Adrenal gland (tissue), 12 donors: ENCODE results near the gene CFL1. TPM values are rescaled to one million over a fixed set of nuclear protein-coding genes. Genes with fewer than 3 reads are reported as not detected.

Experiments
- DNase-seq, 7 donors: peaks; one replicate each; pipeline ENCODE4 v3.0.0-alpha.2; 2019 to 2020
- H3K27ac ChIP-seq, 5 donors: fragments of 200-600 bp; sonication (generic) in 4 of 5; 1 replicate in 3 of 5; 2 replicates in 2 of 5; pipeline versions ENCODE4 v1.5.1 to v1.8.0; 2016 to 2020; ENCODE audit warnings: mild to moderate bottlenecking in 1 of 5
- H3K27me3 ChIP-seq: fragments of 200-600 bp; 2 replicates; pipeline ENCODE4 v1.8.0; 2021
- H3K36me3 ChIP-seq, 2 donors: fragments of 200-600 bp; replicated peaks in 1 of 2; 1 replicate in 1 of 2; 2 replicates in 1 of 2; pipeline versions ENCODE4 v1.5.1 to v1.8.0; 2018 to 2022
- H3K4me1 ChIP-seq, 2 donors: fragments of 200-600 bp; replicated peaks in 1 of 2; 1 replicate in 1 of 2; 2 replicates in 1 of 2; pipeline versions ENCODE4 v1.5.1 to v1.8.0; 2018 to 2021
- H3K4me3 ChIP-seq, 4 donors: fragments of 200-600 bp; sonication (generic) in 3 of 4; one replicate each; pipeline ENCODE4 v1.5.1; 2016 to 2018
- H3K9me3 ChIP-seq, 3 donors: fragments of 200-600 bp; sonication (generic) in 1 of 3; replicated peaks in 1 of 3; 1 replicate in 2 of 3; 2 replicates in 1 of 3; pipeline versions ENCODE4 v1.5.1 to v1.8.0; 2016 to 2021
- CTCF ChIP-seq, 6 experiments: fragments of 450-650 bp in 4 of 6; fragments of 200-600 bp in 2 of 6; sonication (generic) in 1 of 6; IDR thresholded peaks; 1 replicate in 5 of 6; 2 replicates in 1 of 6; pipeline versions ENCODE4 v1.5.1 to v1.8.0; 2016 to 2021; ENCODE audit warnings: antibody characterized with exemption in 6 of 6, mild to moderate bottlenecking in 2 of 6, moderate library complexity in 1 of 6
- POLR2A ChIP-seq, 2 donors: fragments of 450-650 bp; IDR thresholded peaks; one replicate each; pipeline ENCODE4 v1.6.1; 2017; ENCODE audit warnings: antibody characterized with exemption in 2 of 2, mild to moderate bottlenecking in 2 of 2, moderate library complexity in 1 of 2
- WGBS, 4 donors: extraction: QIAGEN DNeasy Blood & Tissue Kit in 2 of 4; methylation state at CpG; one replicate each; pipeline versions ENCODE4 v1.1.5 to v1.1.7; 2013 to 2017; 5-methylcytosine and 5-hydroxymethylcytosine counted together
- intact Hi-C, 2 donors: fragments of 100-400 bp; cut with DNase I; formaldehyde crosslinking; loops; one replicate each; pipeline versions ENCODE4 v1.14.1 to v1.15.0; 2022 to 2023
- polyA plus RNA-seq, 3 donors: library from polyadenylated mRNA; stranded (reverse); fragments of 200-250 nt in 2 of 3; fragments of 350-450 nt in 1 of 3; fragmentation: Illumina TruSeq in 1 of 3; extraction: RNeasy Lipid Tissue Mini Kit (QIAGEN cat#74804) in 1 of 3; gene quantifications; one replicate each; pipeline ENCODE4 v1.2.3, GENCODE V29; 2013 to 2014
- total RNA-seq, 9 donors: library from RNA; depleted of rRNA in 4 of 9; stranded (reverse); fragments of >200 nt in 4 of 9; fragments of 120-200 nt in 1 of 9; fragmentation: NEBNext Ultra II Directional in 1 of 9; extraction: Animal tissue kit (Norgen Biotek cat#: 25700) in 1 of 9; gene quantifications; one replicate each; pipeline versions ENCODE4 v1.1.0 to v1.2.4, GENCODE V29; 2013 to 2023
- donor health status: healthy with polysubstance abuse.
- donor health status: Bipolar disorder and iron deficiency.
- donor health status: DM: yes; HTN: yes; CAD: no.
- donor health status: DM: no; HTN: no; CAD: no.
- donor health status: DM: no; HTN: no; CAD: no.
- donor health status: DM: yes; HTN: yes; CAD: no.

Gene CFL1
- total and polyA plus RNA-seq, 12 donors = 217 to 765 (median 599) TPM

- Histone ChIP-seq H3K4me1 (peaks cover 5 to 13% of the 10 kb centered on the region in 2 donors), H3K36me3 (peaks cover 0 to 46% of the 10 kb centered on the region in 2 donors), H3K27me3 (no peaks in the 10 kb centered on the region), H3K9me3 (no peaks in the 10 kb centered on the region), H3K27ac (no peak overlapping the region), H3K4me3 (no peak overlapping the region)
- no peak for DNase-seq
- intact Hi-C loops = no loop called here
- no peak for TF ChIP-seq POLR2A (IDR thresholded peaks at IDR 0.05)
- no peak for TF ChIP-seq CTCF (IDR thresholded peaks at IDR 0.05)
- WGBS, 4 donors = 86 to 92% (median 89%) methylated on average over 7 to 10 of the region's 10 CpGs
Observed at GRCh38 chr11:65851811-65852507, 6.0 kb downstream of the CFL1 start.

- Histone ChIP-seq H3K36me3 (peaks cover 0 to 46% of the 10 kb centered on the region in 2 donors), H3K27ac (no peak overlapping the region), H3K4me1 (peaks cover 0 to 7% of the 10 kb centered on the region in 2 donors), H3K27me3 (no peaks in the 10 kb centered on the region), H3K9me3 (no peaks in the 10 kb centered on the region), H3K4me3 (no peak overlapping the region)
- intact Hi-C loops = no loop called here
- no peak for DNase-seq
- WGBS, 4 donors = 85 to 89% (median 88%) methylated on average over 9 to 14 of the region's 14 CpGs
- peak in 5 of 6 experiments; percentile 10 to 49 (median 24) for TF ChIP-seq CTCF (IDR thresholded peaks at IDR 0.05)
- peak in 1 of 2 donors; percentile 7 for TF ChIP-seq POLR2A (IDR thresholded peaks at IDR 0.05)
Observed at GRCh38 chr11:65851083-65851579, 6.8 kb downstream of the CFL1 start.

GRCh38 chr11:65850217-65851082 is 7.5 kb downstream of the CFL1 start:
- 68 to 80% (median 76%) methylated on average over 6 to 20 of the region's 20 CpGs for WGBS, 4 donors
- Histone ChIP-seq H3K36me3 (peaks cover 0 to 39% of the 10 kb centered on the region in 2 donors), H3K4me3 (no peak overlapping the region), H3K4me1 (peaks cover 0 to 3% of the 10 kb centered on the region in 2 donors), H3K27ac (no peak overlapping the region), H3K27me3 (no peaks in the 10 kb centered on the region), H3K9me3 (no peaks in the 10 kb centered on the region)
- intact Hi-C loops = no loop called here
- TF ChIP-seq CTCF (IDR thresholded peaks at IDR 0.05) (no peak), POLR2A (IDR thresholded peaks at IDR 0.05) (no peak)
- DNase-seq = peak in 1 of 7 donors; percentile 30

- no peak for DNase-seq
- Histone ChIP-seq H3K9me3 (no peaks in the 10 kb centered on the region), H3K4me3 (no peak overlapping the region), H3K36me3 (peaks cover 0 to 32% of the 10 kb centered on the region in 2 donors), H3K27ac (no peak overlapping the region), H3K4me1 (no peaks in the 10 kb centered on the region), H3K27me3 (no peaks in the 10 kb centered on the region)
- intact Hi-C loops = no loop called here
- TF ChIP-seq CTCF (IDR thresholded peaks at IDR 0.05) = no peak
- TF ChIP-seq POLR2A (IDR thresholded peaks at IDR 0.05) = no peak
- 45 to 56% (median 49%) methylated on average over 12 to 16 of the region's 16 CpGs for WGBS, 4 donors
Observed at GRCh38 chr11:65849771-65850216, 8.2 kb downstream of the CFL1 start.
